ENCODE results near the gene XPR1. TPM values are rescaled to one million over a fixed set of nuclear protein-coding genes. Genes with fewer than 3 reads are reported as not detected.

The XPR1 gene
- total RNA-seq, 1 experiment from 2014 or later = 30.7 TPM

DNA sequence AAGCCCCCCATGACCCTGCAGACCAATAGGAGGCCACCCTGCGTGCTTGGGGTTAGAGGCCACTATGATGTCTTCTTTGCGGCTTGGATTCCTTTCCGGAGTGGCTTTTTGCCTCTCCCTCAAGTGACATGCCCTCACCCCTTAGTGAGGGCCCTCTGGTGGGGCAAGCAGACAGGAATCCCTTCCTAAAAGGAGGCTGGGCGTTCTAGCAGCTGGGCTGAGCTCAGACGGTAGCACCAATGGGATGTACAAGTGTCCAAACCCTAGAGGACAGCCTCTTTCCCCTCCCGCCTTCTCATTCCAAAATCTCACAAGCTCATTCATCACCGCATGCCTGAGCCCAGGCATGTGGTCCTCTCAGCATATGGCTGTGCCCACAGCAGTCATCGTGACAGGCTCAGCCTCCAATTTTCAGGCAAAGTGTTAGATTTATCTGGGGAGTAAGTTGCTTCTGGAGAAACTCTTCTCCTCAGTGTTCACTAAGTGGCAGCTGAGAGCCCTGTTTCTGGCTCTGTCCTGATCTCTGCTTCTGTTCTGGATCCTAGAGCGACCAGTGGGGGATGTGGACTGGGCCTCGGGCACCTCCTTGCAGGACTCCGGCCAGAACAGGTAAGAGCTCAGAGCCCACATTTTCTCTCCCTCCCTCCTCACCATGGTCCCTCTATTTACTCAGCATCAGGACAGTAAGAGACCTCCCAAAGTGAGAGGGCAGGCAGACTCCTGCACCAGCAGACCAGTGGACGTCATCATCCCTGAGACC, 285.7 kb downstream of the XPR1 start:
- Histone ChIP-seq H3K9me3 (ENCODE audit: low read depth, low read length, poor library complexity, severe bottlenecking) (no peaks in the 10 kb centered on the region), H3K4me1 (ENCODE audit: insufficient read depth, low read length, poor library complexity, severe bottlenecking) (peaks cover 5% of the 10 kb centered on the region), H3K36me3 (ENCODE audit: insufficient read depth, low read length, poor library complexity, severe bottlenecking) (no peaks in the 10 kb centered on the region), H3K4me3 (ENCODE audit: low read depth, low read length, poor library complexity, severe bottlenecking) (no peak overlapping the region), H3K27me3 (replicated peaks; ENCODE audit: insufficient read depth, low read depth, low read length, poor library complexity) (peaks cover under 1% of the 10 kb centered on the region), H3K27ac (ENCODE audit: low read depth, low read length, poor library complexity, severe bottlenecking) (no peak overlapping the region)
- BruUV-seq (replicated peaks) = no TSS peak
- POLR2A ChIA-PET (ENCODE audit: low non-redundant PET) = no interaction called here
- CTCF ChIA-PET = interaction anchor here (0.7 to 1.3 kb wide), 2 partner anchors 36 to 401 kb away, joined by 4 to 6 read pairs; no protein-coding TSS in a partner anchor
- no peak for TF ChIP-seq EZH2 (IDR thresholded peaks at IDR 0.05; ENCODE audit: borderline replicate concordance, low read depth, low read length, poor library complexity, severe bottlenecking)
- TF ChIP-seq CTCF (conservative IDR thresholded peaks at IDR 0.05; ENCODE audit: low read depth, low read length) = peak; percentile 37; the same call in 1 of the 2 replicates
- DNase-seq (ENCODE audit: low spot score) = peak; percentile 59
- intact Hi-C loops (cut with micrococcal nuclease; ENCODE audit: unreplicated experiment) = no loop called here

DNA sequence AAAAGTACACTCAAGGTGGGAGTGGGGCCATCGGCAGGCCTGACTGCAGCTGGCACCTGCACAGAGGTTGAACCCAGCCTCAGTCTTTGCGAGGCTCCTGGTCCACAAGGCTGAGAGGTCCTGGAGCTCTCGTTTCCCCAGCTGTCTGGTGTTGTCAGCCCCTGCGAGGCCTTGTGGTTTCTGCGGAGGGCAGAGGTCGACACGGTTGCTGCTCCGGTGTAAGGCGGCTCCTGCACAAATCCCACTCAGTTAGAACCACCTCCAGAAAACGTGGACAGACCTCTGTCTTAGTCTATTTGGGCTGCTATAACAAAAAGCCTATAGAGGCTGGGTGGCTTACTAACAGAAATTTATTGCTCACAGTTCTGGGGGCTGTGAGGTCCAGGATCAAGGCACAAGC, 286.7 kb downstream of the XPR1 start:
- ChIA-PET POLR2A (ENCODE audit: low non-redundant PET) (no interaction called here), CTCF (no interaction called here)
- Histone ChIP-seq H3K36me3 (ENCODE audit: insufficient read depth, low read length, poor library complexity, severe bottlenecking) (no peaks in the 10 kb centered on the region), H3K9me3 (ENCODE audit: low read depth, low read length, poor library complexity, severe bottlenecking) (no peaks in the 10 kb centered on the region), H3K27me3 (replicated peaks; ENCODE audit: insufficient read depth, low read depth, low read length, poor library complexity) (no peaks in the 10 kb centered on the region), H3K4me3 (ENCODE audit: low read depth, low read length, poor library complexity, severe bottlenecking) (no peak overlapping the region), H3K27ac (ENCODE audit: low read depth, low read length, poor library complexity, severe bottlenecking) (no peak overlapping the region), H3K4me1 (ENCODE audit: insufficient read depth, low read length, poor library complexity, severe bottlenecking) (peaks cover 13% of the 10 kb centered on the region)
- no peak for TF ChIP-seq CTCF (conservative IDR thresholded peaks at IDR 0.05; ENCODE audit: low read depth, low read length)
- no peak for TF ChIP-seq EZH2 (IDR thresholded peaks at IDR 0.05; ENCODE audit: borderline replicate concordance, low read depth, low read length, poor library complexity, severe bottlenecking)
- intact Hi-C loops (cut with micrococcal nuclease; ENCODE audit: unreplicated experiment) = no loop called here
- DNase-seq (ENCODE audit: low spot score) = no peak
- BruUV-seq (replicated peaks) = no TSS peak

GRCh38 chr1:180919183-180919700, 287.4 kb downstream of the XPR1 start:
- no TSS peak for BruUV-seq (replicated peaks)
- Histone ChIP-seq H3K27ac (ENCODE audit: low read depth, low read length, poor library complexity, severe bottlenecking) (no peak overlapping the region), H3K4me1 (ENCODE audit: insufficient read depth, low read length, poor library complexity, severe bottlenecking) (peaks cover 19% of the 10 kb centered on the region), H3K9me3 (ENCODE audit: low read depth, low read length, poor library complexity, severe bottlenecking) (no peaks in the 10 kb centered on the region), H3K27me3 (replicated peaks; ENCODE audit: insufficient read depth, low read depth, low read length, poor library complexity) (no peaks in the 10 kb centered on the region), H3K36me3 (ENCODE audit: insufficient read depth, low read length, poor library complexity, severe bottlenecking) (no peaks in the 10 kb centered on the region), H3K4me3 (ENCODE audit: low read depth, low read length, poor library complexity, severe bottlenecking) (no peak overlapping the region)
- CTCF ChIA-PET = no interaction called here
- no peak for DNase-seq (ENCODE audit: low spot score)
- intact Hi-C loops (cut with micrococcal nuclease; ENCODE audit: unreplicated experiment) = no loop called here
- POLR2A ChIA-PET (ENCODE audit: low non-redundant PET) = no interaction called here
- TF ChIP-seq EZH2 (IDR thresholded peaks at IDR 0.05; ENCODE audit: borderline replicate concordance, low read depth, low read length, poor library complexity, severe bottlenecking) (no peak), CTCF (conservative IDR thresholded peaks at IDR 0.05; ENCODE audit: low read depth, low read length) (no peak)
